Activated naive CD4-positive, alpha-beta T cell treated with Interleukin-2 at 50 U/mL for 16 hours (primary cell): ENCODE results near the gene ZFYVE19.

Experiments used
- DNase-seq: peaks from one replicate; pipeline ENCODE4 v3.0.0-alpha.2; 2020

Gene ZFYVE19

DNA sequence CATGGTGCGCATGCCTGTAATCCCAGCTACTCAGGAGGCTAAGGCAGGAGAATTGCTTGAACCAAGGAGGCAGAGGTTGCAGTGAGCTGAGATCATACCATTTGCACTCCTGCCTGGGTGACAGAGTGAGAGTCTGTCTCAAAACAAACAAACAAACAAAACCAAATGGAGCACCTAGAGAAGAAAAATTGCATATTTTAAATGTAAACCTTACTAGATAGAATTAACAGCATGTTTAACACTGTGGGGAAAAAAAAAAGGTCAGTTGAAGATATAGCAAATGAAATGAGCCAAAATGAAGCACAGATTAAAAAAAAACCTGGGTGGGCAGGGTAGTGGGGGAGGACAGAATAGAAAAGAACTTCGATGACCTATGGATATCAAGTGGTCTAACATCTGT is 14.3 kb downstream of the ZFYVE19 start:
- DNase-seq = no peak

DNA sequence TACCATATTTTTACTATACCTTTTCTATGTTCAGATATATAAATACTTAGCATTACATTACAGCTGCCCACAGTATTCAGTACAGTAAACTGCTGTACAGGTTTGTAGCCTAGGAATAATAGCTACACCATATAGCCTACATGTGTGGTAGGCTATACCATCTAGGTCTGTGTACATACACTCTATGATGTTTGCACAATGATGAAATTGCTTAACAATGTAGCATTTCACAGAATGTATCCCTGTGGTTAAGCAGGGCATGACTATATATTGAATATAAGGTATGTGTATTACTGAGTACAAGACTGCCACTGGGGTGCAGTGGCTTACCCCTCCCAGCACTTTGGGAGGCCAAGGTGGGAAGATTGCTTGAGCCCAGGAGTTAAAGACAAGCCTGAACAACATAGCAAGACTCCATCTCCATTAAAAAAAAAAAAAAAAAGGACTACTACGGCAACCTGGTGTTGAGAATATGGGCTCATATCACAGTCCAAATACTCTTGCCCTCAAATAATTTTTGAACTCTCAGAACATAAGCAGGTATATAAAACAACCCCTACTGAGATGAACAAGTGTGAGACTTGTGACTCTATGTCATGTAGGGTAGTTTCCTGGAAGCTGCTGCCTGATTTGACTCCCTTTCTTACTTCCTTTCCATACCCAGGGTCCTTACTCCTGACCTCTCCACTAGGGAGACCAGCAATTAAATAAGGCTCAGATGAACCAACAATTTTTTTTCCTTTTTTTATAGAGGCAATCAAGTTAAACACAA is 16.9 kb downstream of the ZFYVE19 start:
- no peak for DNase-seq

DNA sequence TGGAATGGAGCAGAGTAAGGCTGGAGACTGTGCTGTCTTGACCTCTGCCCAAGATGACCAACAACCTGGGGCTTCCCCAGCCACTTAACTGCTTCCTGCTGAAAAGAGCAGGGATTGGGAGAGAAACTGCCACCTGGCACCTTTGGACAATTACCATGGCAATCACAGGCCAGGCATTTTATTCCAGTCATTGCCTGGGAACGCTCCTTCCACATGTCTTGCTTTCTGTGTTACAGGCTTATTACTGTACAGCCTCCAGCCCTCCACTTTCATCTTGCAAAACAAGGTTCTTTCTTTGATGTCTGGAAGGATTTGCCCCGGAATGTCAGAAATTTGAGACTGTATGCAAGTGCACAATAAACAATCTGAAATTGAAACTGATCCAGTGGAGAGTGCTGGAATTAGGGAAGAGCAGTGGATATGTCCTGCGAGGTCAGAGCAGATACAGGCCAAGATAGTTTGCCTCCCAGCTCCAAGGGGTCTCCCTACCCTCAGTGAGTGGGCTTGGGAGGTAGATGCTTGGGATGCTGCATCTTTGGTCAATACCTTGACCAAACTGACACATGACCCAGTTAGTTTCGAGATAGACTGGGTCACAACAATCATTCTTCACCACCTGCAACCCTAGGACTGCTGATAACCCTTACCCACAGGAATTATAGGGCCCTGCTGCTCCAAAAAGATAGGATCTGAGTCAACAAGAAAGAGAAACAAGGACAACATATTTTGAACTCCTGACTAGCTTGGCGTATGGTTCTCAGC is 19.0 kb downstream of the ZFYVE19 start:
- DNase-seq = no peak

DNA sequence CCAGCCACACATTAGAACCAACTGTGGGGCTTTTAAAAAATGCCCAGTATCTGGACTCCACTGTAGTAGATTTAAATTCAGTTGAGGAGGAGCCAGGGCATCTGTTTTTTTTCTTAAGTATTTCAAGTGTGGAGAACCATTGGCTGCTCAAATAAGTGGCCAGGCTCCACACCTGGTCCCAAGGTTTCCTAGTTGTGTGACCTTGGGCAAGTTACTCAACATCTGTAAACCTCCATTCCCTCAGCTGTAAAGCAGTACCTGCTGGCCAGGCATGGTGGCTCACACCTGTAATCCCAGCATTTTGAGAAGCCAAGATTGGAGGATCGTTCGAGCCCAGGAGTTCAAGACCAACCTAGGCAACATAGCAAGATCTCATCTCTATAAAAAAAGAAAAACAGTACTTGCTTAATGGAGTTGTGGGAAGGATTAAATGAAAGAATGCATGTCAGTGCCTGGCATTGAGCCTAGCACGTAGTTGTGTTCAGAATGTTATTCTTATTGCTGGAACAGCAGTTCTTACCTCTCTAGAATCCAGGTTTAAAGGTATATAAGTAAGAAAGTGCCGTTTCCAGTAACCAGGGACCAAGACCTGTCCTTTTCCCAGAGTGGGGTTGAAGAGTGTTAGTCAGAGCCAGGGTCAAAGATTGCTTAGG is 19.7 kb downstream of the ZFYVE19 start:
- DNase-seq = no peak

DNA sequence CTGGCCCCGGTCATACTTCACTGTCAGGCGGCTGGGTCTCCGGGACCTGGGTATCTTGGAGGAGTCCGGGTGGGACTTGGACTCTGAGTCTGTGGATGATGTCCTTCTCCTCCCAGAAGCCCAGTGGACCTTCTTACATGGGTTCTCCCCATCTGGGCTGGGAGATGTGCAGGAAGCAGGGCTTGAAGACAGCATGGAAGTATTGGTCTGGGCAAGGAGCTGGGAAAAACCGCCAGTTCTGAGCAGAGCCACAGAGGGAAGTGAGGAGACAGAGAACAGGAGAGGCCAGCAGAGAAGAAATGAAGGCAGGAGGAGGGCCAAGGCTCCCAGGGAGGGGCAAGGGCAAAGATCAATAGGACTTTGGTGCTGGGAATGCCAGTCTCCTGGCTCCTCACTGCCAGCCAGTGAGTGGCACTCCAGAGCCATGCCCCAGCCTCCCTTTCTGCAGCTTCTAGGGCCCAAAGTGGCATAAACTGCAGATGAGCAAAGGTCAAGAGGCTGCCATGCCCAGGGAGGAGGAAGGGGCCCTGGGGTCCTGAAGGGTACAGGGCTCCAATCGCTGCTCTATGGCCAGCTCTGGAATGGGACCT is 21.7 kb downstream of the ZFYVE19 start, which contains the start of gene PPP1R14D:
Gene PPP1R14D (minus strand): TSS at position 262 of the 590 bp plus-strand sequence. CDS start 67 bp downstream, at position 195.
- no peak for DNase-seq

DNA sequence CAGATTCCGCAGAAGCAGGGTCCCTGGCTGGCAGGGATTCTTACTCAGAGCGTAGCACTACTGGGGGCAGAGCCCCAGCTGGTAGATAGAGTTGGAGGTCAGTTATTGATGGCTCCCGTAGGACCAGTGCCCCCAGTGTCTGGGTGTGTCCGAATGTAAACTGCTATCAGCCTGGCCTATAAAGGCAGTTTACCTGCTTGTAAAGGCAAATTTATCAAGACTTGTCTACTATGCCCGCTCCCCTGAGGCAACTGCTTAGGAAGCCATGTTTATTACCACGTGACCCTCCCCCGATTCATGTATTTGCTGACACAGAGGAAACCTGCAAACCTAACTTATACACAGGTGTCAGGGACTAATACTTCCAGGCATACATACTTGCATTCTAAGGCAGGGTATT is 22.2 kb downstream of the ZFYVE19 start:
- DNase-seq = no peak

DNA sequence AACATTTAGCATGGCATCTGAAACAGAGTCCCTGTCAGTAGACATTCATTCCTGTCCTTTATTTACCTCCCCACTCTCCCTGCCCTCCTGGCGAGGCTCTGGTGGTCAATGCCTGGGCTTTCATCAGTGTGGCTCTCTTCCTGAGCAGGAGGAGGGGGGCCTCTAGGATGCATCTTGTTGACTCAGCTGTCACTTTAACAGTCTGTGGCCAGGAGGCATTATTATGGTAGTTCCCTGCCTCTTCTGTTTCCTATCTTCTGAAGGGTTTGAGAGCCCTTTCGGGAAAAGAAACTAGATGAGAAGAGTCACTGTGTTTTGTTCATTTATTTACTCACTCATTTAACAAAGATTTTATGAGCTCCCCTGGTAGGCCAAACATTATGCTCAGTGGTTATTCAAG is 24.0 kb downstream of the ZFYVE19 start:
- no peak for DNase-seq

DNA sequence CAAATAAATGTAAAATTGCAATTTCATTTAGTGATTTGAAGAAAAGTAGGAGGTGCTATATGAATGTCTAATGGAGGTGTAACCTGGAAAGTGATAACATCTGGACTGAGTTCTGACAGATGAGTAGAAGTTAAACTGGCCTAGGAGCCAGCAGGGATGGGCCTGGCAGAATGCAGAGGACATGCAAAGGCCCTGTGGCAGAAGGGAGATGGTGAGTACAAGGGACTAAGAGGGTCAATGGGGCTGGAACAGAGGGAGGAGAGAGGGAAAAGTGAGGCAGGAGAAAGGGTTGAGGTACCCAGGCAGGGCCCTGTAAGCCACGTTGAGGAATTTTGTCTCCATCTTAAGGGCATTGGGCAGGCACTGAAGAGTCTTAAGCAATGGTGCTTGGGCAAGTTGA is 25.0 kb downstream of the ZFYVE19 start:
- no peak for DNase-seq

DNA sequence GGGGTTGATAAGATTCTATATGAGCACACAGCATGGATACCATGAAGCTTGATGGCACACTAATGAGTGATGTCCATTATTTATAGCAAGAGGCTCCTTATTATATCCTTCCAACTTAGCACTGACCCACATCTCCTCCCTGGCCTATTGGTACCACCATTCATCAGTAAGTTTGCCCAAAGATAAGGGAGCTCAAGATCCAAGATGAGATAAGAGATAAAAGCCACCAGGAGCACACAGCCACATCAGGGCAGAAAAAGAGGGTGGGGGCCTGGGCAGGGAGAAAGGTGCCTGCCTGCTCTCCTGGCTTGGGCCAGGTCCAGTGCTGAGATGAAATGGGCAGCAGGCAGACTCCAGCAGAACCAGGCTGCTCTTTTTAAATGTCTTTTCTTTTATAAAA is 26.0 kb downstream of the ZFYVE19 start:
- no peak for DNase-seq

DNA sequence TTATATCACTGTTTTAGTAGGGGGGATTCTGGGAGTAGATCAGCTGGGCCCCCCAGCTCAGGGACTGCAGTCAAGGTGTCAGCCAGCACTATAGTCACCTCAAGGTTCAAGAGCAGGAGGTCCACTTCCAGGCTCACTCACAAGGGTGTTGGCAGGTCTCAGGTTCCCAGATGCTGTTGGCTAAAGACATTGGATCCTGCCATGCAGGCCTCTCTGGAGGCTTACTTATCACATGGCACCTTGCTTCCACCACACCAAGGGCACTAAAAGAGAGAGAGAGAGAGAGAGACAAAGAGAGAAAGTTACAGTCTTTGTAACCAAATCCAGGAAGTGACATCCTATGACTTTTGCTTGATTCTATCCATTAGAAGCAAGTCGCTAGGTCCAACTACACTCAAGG is 29.1 kb downstream of the ZFYVE19 start:
- DNase-seq = no peak

DNA sequence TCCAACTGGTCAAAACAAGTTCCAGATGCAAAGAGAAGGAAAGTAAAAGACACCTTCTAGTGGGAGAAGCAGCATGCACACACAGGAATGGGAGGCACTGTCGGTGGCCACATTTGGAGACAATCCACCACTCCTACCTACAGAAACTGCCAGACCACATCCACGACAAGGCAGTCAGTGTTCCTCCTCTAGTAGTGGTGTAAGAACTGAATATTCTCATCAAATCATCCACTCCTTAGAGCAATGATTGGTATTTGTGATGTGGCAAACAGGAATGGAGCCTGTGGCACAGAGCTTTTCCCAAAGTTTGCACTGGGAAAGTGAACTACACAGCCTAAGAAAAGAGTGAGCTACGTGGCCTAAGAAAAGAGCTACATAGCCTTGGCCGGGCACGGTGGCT is 31.9 kb downstream of the ZFYVE19 start:
- DNase-seq = no peak

DNA sequence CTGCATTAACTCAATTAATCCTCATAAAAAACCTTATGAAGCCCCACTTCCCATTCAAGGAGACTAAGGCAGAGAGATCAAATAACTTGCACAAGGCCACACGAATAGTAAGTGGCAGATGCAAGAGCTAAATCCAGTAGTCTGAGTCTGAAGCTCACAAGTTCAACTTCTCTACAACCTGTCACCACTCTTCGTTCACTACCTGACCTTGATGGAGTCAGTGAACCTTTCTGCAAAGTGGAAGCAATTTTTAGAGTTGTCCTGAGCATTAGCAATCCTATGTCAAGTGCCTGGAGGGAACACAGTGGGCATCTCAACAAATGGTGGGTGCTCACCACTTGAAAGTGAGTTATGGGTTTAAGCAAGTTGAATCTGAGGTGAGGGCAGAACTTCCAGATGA is 34.9 kb downstream of the ZFYVE19 start:
- DNase-seq = no peak

DNA sequence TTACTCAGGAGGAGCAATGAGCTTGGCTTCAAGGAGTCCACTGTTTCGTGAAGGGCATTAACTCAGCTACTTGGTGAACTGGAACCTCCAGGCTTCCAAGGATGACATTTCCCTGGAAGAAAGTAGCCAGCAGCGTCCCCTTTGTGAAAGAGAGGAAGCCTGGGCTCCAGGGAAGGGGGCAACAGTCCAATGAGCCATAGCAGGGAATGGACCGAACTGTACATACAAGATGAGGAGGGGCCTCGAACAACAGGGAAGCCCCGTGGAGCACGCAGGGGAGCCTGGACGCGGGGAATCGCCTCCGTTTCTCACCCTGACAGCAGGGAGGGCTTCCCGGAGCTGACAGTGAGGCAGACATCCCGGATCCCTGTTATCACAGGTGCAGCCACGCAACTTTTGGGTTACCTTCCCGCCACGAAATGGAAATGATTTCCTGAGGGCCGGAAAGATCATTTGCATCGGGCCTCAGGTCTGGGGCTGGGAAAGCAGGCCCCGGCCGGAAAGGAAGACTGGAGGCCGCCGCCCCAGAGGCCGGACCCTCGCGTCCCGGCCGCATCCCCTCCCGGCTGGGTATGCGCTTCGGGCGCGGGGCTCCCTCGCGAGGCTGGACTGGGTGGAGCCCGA is 36.5 kb downstream of the ZFYVE19 start:
- DNase-seq = no peak

DNA sequence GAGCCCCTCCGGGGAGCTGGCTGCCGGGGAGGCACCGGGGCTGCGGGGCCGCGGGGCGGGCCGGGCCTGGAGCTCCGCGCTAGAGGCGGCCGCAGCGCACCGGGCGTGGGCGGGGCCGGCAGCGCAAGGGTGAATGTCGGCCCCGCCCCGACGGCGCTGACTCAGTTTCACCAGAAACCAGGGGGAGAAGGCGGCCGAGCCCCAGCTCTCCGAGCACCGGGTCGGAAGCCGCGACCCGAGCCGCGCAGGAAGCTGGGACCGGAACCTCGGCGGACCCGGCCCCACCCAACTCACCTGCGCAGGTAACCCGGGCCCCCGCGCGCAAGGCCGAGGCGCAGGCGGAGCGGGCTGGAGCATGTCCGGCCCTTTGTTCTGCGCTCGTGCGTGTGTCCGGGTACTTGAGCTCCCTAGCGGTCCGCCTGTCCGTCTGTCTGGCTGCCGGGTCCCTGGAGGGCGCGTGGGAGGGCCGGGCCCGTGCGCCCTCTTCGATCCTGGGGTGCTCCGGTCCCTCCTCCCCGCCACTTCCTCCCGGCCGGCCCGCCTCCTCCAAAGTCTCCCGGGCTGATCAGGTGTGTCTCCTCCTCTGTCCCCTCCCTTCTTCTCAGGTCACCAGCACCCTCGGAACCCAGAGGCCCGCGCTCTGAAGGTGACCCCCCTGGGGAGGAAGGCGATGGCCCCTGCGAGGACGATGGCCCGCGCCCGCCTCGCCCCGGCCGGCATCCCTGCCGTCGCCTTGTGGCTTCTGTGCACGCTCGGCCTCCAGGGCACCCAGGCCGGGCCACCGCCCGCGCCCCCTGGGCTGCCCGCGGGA is 37.2 kb downstream of the ZFYVE19 start, which contains the start of gene SPINT1:
Gene SPINT1 (plus strand): TSS at position 164 of the 811 bp plus-strand sequence. CDS start 507 bp downstream, at position 671.
- DNase-seq = peak; percentile 83

DNA sequence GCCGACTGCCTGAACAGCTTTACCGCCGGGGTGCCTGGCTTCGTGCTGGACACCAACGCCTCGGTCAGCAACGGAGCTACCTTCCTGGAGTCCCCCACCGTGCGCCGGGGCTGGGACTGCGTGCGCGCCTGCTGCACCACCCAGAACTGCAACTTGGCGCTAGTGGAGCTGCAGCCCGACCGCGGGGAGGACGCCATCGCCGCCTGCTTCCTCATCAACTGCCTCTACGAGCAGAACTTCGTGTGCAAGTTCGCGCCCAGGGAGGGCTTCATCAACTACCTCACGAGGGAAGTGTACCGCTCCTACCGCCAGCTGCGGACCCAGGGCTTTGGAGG is 37.8 kb downstream of the ZFYVE19 start:
- DNase-seq = peak; percentile 46

DNA sequence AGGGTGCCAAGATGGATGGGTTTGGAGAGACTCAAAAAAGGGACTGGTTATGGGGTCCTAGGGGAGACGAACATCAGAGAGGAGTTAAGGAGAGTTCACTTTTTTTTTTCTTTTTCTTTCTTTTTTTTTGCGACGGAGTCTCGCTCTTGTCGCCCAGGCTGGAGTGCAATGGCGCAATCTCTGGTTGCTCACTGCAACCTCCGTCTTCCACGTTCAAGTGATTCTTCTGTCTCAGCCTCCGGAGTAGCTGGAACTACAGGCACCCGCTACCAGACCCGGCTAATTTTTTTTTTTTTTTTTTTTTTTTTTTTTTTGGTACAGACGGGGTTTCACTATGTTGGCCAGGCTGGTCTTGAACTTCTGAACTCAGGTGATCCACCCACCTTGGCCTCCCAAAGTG is 38.1 kb downstream of the ZFYVE19 start:
- no peak for DNase-seq

DNA sequence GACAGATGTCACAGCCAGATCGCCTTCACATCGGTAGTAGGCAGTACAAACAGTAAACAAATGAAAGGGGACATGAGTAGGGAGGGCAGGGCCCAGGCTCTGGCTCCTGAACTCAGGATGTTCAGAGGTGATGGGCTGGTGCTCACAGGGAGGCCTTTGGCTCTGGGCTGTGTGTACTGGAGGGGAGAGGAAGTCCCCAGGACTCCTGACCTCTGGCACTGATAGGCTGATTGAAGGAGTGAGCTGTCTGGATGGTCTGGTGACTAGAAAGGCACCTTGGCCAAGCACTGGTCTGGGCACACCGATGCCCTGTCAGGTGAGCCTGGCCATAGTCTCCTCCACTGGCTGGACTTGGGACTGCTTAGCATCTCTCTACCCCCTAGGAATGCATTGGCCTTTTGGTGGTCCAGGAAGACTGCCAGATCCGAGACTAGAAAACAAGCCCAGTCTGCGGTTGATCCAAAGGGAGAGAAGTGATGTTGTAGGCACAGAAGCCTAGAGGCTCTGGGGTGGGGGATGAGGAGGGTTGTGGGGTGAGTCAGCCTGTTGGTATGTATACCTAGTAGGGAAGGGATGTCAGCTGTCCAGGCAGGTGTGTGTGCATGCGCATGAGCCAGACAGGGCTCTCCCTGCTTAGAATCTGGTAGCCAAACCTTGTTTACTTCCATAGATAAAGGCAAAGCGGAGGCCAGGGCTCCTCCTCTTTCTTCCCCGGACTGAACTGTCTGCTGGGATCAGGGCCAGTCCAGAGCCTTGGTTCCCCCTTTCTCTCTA is 38.8 kb downstream of the ZFYVE19 start:
- DNase-seq = no peak

DNA sequence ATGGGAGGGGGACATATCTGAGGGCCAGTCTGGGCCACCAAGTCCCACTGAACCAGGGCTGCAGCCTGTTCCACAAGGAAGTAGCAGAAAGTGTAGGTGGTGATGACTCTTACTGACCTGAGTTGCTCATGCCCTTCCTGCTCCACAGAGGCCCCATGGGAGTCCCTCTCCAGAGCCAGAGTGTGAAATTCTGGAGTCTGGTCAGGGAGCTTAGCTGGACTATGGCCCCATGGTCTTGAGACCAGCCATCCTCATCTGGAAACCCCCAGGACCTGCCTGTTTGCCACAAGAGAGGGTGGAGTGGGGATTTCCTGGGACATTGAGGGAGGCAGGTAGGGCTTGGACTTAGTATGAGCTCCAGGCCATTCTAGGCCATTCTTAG is 39.9 kb downstream of the ZFYVE19 start:
- DNase-seq = no peak

DNA sequence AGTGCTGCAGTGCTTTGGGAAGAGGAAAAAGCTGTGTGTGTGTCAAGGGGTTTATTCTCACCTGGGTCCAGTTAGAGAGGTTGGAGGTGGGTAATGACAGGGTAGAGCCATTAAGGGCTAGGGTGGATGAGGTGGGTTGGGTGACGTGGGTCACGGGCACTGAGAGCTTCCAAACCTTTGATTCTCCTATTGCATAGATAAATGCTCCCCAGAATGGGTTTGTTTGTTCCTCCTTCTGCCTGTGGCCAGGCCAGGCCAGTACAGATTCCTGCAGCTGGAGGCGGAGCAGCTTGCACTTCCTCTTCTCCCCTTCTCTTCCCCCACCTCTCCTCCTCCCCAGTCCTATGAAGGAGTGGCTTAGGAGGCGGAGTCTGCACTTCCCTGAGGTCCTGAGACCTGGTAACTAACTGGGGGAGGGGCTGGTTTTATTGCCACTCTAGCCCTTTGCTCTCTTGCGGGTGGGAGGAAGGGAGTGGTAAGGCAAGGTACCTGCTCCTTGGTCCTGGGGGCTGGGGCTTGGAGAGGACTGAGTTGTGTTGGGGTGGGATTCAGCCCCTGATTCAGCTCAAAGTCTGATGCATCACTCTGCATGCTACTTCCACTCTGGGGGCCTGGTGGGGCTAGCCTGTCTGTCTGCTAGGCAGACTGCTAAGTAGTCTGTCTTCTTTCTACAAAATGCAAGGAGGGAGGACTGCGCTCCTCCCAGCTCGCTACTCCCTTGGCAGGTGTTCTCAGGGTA is 40.5 kb downstream of the ZFYVE19 start:
- no peak for DNase-seq

DNA sequence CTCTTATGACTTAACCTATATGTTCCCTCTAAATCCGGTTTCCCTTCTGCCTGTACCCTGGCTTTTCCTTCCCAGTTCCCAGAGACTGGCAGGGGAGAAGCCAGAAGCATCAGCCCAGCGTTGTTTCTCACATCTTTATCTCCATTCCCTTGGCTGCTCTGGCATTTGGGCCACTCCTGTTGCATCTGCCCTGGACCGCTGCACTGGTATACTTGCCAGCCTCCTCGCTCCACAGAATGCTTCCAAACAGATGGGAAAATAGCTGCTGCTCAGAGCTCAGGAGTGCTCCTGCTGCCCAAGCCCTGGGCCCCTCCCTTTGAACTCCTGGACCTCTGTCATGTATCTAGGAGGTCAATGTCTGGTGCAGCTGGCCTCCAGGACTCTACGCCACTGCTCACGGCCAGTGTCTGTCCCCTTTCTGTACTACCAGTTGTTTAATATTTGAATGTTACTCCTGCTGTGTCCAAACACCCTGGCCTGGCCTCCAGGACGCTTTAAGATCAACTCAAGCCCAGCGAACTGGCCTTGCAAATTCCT is 43.8 kb downstream of the ZFYVE19 start:
- no peak for DNase-seq
